Activated CD4-positive, alpha-beta T cell treated with anti-CD3 and anti-CD28 coated beads for 24 hours (primary cell): ENCODE data around the gene GRIK5.

Source experiments
- DNase-seq, 2 donors: peaks; one replicate each; pipeline ENCODE4 v3.0.0-alpha.2; 2020; ENCODE audit warnings: low read depth in 2 of 2

The GRIK5 gene

DNA sequence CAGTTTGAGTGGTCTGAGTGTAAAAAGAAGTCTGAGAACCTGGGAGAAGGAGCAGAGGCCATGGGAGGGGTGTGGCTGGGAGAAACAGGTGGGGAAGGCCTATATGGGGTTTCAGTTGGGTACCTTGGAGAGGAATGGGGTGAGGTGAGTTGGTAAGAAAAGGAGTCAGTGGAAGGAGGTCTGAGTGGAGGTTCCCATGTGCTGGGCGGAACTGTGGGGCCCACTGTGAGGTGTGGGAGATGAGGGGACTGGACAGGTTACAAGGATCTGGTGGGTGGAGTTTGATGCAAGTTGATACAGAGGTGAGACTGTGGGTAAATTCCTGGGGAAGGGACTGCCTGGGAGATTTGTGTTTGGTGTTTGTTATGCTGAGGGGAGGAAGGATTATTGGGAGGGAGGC lies 8.1 kb upstream of the GRIK5 start:
- no peak for DNase-seq

DNA sequence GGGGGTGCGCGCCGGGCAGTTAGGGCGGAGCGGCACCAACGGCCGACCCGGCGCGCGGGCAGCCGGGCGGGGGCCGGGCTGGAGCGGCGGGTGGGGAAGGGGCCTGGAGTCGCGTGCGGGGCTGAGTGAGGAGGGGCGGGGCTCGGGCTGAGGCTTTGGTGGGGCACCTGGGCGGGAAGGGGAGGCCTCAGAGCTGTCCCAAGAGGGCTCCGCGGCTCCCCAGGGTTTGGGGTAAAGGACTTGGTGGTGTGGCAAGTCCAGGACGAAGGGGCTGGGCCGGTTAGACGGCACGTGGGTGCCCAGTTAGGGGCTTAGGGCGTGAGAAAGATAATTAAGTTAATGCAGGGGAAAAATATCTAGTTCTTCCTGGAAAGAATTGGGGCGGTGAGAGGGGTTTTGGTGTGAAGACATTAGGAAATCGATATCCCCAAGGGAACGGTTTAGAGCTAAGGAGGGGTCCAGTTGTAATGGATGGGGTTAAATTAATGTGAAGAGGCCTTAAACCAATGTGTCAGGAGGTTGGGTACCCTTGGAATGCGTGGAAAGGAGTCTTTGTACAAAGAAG lies 6.5 kb upstream of the GRIK5 start:
- DNase-seq, result peak; percentile 22 to 30

- DNase-seq, result peak; percentile 97
These were observed 5.8 kb upstream of the GRIK5 start, which contains the start of gene ZNF574 for GRCh38 chr19:42075616-42076379. Gene ZNF574 (plus strand): TSS chr19:42076166. CDS start chr19:42078607, 2,441 bp downstream.

- DNase-seq, result no peak
These were observed 5.3 kb upstream of the GRIK5 start for GRCh38 chr19:42075364-42075615.

DNA sequence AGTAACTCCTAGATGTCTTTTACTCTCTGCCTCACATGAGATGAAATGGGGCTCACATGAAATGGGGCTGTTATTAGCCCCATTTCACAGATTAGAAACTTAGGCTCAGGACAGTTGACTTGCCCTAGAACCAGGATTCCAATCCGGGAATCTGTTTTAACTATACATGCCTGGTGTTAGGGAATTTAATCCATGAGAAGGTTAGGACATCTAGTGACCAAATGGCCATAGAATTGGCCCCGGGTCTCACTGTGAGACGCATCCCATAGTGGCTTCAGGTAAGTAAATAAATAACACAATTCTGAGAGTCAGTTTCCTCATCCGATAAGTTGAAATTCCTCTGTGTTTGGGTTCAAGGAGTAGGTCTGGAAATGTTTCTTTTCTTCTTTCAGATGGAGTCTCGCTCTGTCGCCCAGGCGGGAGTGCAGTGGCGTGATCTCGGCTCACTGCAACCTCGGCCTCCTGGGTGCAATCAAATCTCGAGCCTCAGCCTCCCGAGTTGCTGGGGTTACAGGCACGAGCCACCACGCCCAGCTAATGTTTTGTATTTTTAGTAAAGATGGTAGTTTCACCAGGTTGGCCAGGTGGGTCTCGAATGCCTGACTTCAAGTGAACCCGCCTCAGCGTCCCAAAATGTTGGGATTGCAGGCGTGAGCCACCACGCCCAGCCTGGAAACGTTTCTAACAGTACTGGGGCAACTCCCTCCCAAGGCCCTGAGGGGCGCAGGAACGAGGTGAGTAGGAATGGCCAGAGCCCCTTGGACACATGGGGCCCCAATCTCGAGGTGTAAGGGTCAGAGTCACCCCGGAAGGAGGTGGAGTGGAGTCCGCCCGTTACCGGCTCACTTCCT lies 4.7 kb upstream of the GRIK5 start:
- no peak for DNase-seq

DNA sequence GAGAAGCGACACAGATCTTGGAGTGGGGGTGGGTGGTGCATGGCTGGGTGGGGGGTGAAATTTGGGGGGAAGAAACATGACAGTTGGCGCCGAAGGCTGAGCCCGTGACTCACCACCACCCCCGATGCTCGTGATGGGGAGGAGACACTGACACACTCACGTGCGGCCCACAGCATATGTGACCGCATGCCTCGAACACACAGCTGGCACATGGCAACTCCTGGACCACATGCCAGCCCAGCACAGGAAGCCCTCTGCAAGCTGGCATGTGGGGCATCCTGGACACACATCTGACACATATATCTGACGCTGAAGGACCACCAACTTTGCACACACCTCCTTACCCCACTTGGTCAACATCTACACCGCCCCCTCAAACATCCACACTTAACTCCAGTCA lies 1.2 kb upstream of the GRIK5 start:
- no peak for DNase-seq

DNA sequence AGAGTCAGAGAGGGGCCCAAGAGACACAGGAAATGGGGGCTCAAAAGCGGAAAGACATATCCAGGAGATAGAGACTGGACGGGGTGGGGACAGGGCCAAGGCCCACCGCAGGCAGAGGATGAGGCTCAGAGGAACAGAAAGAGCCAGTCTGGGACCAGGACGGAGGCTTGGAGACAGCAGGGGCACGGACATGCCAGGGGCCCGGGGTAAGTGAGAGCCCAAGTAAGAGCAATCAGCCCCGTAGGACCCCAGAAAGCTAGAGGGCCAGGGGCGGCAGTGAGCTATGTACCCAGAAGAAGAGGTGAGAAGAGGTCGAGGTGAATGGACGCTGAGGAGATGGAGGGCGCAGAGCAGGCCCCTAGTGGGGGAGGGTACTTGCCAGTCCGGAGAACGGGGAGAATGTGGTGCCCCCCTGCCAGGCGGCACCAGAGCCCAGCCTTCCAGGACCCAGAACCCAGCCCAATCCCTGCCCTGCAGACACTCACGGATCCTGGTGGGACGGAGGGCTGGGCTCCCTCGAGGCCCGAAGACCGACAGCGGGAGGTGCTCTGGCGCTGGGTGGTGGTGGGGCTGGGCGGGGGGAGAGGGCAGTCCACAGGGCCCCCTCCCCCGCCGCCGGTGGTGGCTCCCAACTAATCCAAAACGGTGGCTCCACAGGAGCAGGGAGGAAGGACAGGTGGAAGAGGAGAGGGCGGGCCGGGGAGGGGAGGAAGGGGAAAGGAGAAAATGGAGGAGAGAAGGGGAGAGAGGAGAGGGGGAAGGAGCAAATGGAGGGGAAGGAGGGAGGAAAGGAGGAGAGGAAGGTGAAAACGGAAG lies 1.0 kb downstream of the GRIK5 start:
- no peak for DNase-seq

GRCh38 chr19:42068361-42068755 lies 1.6 kb downstream of the GRIK5 start:
- no peak for DNase-seq

GRCh38 chr19:42067315-42067888 lies 2.6 kb downstream of the GRIK5 start:
- DNase-seq, result no peak

GRCh38 chr19:42066075-42066754 lies 3.8 kb downstream of the GRIK5 start:
- DNase-seq, result no peak

DNA sequence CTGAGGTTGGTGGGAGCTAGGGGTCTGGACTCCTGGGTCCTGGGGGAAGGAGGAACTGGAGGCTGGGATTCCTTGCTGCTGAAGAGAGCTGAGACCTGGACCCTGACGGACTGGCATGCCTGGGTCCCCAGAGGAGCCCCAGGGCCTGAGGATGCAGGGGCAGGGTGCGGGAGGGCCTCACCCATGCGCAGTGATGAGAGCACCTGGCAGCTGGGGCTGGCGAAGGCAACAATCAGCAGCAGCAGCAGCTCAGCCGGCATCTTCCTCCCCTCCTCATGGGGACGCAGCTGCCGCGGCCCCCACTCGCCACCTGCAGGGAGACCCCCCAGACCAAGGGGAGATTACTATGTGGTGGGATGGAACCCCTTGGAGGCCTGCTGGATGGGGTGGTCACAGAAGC lies 4.5 kb downstream of the GRIK5 start:
- DNase-seq, result no peak

- DNase-seq, result no peak
These were observed 5.0 kb downstream of the GRIK5 start for GRCh38 chr19:42065051-42065450.

DNA sequence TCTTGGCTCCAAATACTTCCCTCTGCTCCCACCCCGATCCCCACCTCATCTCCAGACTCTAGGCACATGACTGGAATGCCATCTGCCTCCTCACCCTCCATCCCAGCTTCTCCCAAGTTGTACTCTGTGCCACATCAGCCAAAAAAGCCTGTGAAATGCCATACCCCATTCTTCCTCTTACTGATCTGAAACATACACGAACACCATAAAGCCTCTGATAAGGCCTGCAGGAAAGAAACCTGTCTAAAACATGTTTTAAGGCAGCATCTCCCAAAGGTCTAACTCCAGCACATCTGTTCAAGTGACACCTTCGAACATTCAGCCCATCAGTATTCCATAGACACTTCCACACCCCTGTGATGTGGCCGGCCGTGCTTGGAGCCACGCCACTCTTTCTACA lies 5.6 kb downstream of the GRIK5 start:
- DNase-seq, result no peak

GRCh38 chr19:42062381-42062780 lies 7.6 kb downstream of the GRIK5 start:
- DNase-seq, result no peak

DNA sequence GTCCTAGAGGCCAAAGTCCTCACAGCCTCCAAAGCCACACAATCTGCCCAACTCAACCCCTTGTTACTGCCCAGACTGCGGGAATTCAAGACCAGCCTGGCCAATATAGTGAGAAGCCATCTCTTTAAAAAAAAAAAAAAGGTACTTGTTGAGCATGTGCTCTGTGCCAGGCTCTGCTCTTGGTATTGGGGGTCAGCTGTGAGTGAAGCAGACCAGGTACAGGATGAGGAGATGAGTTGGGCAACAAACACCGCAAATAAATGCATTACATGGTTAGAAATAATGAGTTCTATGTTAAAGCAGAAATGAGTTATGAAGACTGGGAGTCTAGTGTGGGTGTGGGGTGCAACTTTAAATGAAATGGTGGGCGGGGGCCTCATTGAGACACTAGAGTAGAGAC lies 9.9 kb downstream of the GRIK5 start:
- DNase-seq, result no peak

DNA sequence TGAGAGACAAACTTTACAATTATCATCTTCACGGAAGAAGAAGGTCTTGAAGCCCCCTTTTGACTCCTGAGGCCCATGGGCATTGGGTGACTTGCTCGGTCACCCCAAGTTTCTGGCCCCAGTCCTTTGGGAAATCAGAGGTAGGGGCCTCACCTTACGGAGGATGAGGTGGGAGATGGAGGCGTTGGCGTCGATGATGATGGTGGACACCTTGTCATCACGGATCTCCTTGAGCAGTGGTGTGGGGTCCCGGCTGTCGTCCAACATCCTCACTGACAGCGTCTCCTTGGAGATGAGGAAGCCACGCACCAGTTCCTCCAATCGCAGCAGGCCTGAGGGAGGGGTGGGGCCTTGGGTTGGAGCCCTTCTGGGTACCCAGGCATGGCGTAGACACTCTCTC lies 10.8 kb downstream of the GRIK5 start:
- DNase-seq, result no peak

DNA sequence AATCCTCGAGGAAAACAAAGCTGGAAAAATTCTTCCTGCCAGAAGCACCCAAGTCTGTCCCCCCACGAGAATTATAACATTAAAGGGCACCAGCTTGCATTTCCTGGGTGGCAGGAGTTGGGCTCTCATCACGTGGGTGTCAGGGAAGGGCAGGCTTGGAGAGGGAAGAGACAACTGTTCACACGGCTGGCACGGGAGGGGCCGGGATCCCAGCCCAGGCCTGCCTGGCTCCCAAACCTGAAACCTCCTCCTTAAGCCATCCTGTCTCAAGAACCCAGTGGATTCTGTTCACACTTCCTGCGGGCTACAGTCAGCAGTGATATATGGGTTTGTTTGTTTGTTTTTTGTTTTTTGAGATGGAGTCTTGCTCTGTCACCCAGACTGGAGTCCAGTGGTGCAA lies 12.2 kb downstream of the GRIK5 start:
- DNase-seq, result no peak

GRCh38 chr19:42054205-42054604 lies 15.8 kb downstream of the GRIK5 start:
- DNase-seq, result no peak

GRCh38 chr19:42053037-42053935 lies 16.7 kb downstream of the GRIK5 start:
- DNase-seq, result no peak

DNA sequence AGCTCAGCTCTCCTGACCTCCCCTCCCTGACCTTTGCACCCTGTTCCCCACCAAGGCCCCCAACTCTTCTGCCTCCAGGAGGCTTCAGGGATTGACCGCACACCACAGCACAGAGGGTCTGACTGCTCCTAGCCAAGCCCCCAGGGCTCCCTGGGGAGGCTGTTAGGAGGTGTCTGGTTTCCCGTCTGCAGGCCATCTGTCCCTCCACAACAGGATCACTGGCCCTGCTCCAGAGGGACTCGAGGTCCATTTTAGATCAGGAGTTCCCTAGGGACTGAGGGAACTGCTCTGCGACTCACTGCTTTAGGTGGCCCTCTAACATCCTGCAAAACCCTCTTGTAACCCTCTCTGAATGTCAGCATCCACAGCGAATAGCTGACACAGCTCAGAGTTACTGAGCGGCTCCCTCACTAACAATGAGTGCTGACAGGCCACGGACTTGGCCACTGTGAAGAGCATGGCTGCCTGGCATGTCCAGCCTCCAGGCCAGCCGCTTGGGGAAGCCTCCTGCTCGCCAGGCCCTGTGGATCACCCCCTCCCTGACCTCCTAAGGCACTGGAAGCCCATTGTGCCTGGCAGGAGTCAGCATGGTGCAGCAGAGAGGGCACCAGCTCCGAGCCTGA lies 17.7 kb downstream of the GRIK5 start:
- DNase-seq, result no peak
